Measurements from ENCODE around the gene NFE2L3.

DNA sequence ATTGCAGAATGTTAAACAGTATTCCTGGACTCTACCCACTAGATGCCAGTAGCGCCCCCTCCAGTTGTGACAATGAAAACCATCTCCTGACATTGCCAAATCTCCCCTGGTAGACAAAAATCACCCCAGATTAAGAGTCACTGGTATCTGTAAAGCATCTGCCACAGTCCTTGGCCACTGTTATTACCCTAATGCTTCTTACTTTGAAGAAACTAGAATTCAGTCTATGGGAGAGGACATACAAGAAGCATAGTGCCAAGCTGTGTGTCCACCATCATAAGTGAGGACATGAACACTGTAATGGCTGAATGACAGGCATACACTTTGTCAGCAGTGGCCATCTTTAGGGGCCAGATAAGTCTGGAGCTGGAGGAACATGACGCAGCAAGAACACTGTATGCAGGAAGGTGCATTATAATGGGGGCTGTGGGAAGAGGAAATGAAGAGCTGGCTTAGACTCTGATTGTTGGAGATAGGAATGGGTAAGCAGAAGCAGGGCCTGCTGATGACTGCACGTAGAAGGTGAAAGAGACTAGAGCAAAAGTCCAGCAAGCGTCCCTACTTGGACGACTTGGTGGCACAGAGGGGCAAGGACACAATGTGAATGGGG, 82.0 kb downstream of the NFE2L3 start:
- TF ChIP-seq, protein P1, sequence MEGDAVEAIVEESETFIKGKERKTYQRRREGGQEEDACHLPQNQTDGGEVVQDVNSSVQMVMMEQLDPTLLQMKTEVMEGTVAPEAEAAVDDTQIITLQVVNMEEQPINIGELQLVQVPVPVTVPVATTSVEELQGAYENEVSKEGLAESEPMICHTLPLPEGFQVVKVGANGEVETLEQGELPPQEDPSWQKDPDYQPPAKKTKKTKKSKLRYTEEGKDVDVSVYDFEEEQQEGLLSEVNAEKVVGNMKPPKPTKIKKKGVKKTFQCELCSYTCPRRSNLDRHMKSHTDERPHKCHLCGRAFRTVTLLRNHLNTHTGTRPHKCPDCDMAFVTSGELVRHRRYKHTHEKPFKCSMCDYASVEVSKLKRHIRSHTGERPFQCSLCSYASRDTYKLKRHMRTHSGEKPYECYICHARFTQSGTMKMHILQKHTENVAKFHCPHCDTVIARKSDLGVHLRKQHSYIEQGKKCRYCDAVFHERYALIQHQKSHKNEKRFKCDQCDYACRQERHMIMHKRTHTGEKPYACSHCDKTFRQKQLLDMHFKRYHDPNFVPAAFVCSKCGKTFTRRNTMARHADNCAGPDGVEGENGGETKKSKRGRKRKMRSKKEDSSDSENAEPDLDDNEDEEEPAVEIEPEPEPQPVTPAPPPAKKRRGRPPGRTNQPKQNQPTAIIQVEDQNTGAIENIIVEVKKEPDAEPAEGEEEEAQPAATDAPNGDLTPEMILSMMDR (conservative IDR thresholded peaks at IDR 0.05 in 1 of 2, IDR thresholded peaks at IDR 0.05 in 1 of 2; ENCODE audit: extremely low read depth in 1 of 2, insufficient read depth in 1 of 2, low read depth in 1 of 2, low read length in 2 of 2), result no peak
- no peak for TF ChIP-seq EZH2 (IDR thresholded peaks at IDR 0.05; ENCODE audit: borderline replicate concordance, low read length)

All from mammary epithelial cell (primary cell).